Pons (tissue), 1 donor: Measurements from ENCODE around the gene SNTA1.
"Not testable (repeated sequence)": the region's sequence is repeated elsewhere in the genome, so short reads cannot be mapped to it uniquely, and the experiment has no call there.

Experiments used
- DNase-seq: peaks from one replicate; pipeline ENCODE4 v3.0.0-alpha.2; 2016; ENCODE audit warnings: low spot score

SNTA1 gene

GRCh38 chr20:33393609-33394008 lies 50.0 kb downstream of the SNTA1 start:
- no peak for DNase-seq

- no peak for DNase-seq
Measured at GRCh38 chr20:33391722-33392415, 51.7 kb downstream of the SNTA1 start.

GRCh38 chr20:33389326-33389725 lies 54.2 kb downstream of the SNTA1 start:
- not testable (repeated sequence) for DNase-seq

GRCh38 chr20:33388268-33388667 lies 55.3 kb downstream of the SNTA1 start:
- no peak for DNase-seq

GRCh38 chr20:33387177-33387576 lies 56.4 kb downstream of the SNTA1 start:
- no peak for DNase-seq

GRCh38 chr20:33386673-33387072 lies 56.9 kb downstream of the SNTA1 start:
- no peak for DNase-seq

GRCh38 chr20:33377366-33377765 lies 66.2 kb downstream of the SNTA1 start:
- no peak for DNase-seq

GRCh38 chr20:33373735-33374605 lies 69.6 kb downstream of the SNTA1 start:
- no peak for DNase-seq

- no peak for DNase-seq
Measured at GRCh38 chr20:33372993-33373441, 70.5 kb downstream of the SNTA1 start.

- no peak for DNase-seq
Measured at GRCh38 chr20:33370291-33370690, 73.3 kb downstream of the SNTA1 start.

GRCh38 chr20:33362898-33363297 lies 80.7 kb downstream of the SNTA1 start:
- no peak for DNase-seq

GRCh38 chr20:33359399-33360261 lies 83.9 kb downstream of the SNTA1 start:
- no peak for DNase-seq
